ENCODE results near the gene SLC15A5.

SLC15A5 gene

GRCh38 chr12:16291032-16291431, 13.5 kb upstream of the SLC15A5 start:
- no peak overlapping the region for H3K27ac Mint-ChIP-seq
- no peak for ATAC-seq (replicated peaks)
- no peak for DNase-seq
- H3K4me3 Mint-ChIP-seq = no peak overlapping the region
- H3K36me3 Mint-ChIP-seq = no peaks in the 10 kb centered on the region
- H3K4me1 Mint-ChIP-seq = no peaks in the 10 kb centered on the region
- peaks cover 0 to 6% of the 10 kb centered on the region in 2 donors for H3K9me3 Mint-ChIP-seq
- H3K27me3 Mint-ChIP-seq = no peaks in the 10 kb centered on the region

- H3K27ac Mint-ChIP-seq = no peak overlapping the region
- ATAC-seq (replicated peaks) (no peak), DNase-seq (no peak)
- H3K4me3 Mint-ChIP-seq = no peak overlapping the region
- H3K27me3 Mint-ChIP-seq = no peaks in the 10 kb centered on the region
- peaks cover 2 to 3% of the 10 kb centered on the region in 2 donors for H3K9me3 Mint-ChIP-seq
- H3K4me1 Mint-ChIP-seq = no peaks in the 10 kb centered on the region
- H3K36me3 Mint-ChIP-seq = no peaks in the 10 kb centered on the region
These were observed 8.1 kb upstream of the SLC15A5 start for GRCh38 chr12:16285586-16285985.

GRCh38 chr12:16282978-16283377, 5.5 kb upstream of the SLC15A5 start:
- Mint-ChIP-seq H3K27me3 (no peaks in the 10 kb centered on the region), H3K27ac (no peak overlapping the region), H3K4me3 (no peak overlapping the region), H3K4me1 (no peaks in the 10 kb centered on the region), H3K9me3 (peaks cover 2 to 3% of the 10 kb centered on the region in 2 donors), H3K36me3 (no peaks in the 10 kb centered on the region)
- no peak for ATAC-seq (replicated peaks)
- DNase-seq = no peak

- no peak for DNase-seq
- Mint-ChIP-seq H3K36me3 (no peaks in the 10 kb centered on the region), H3K27me3 (no peaks in the 10 kb centered on the region), H3K4me3 (no peak overlapping the region), H3K9me3 (peaks cover 2 to 3% of the 10 kb centered on the region in 2 donors), H3K27ac (no peak overlapping the region), H3K4me1 (no peaks in the 10 kb centered on the region)
- no peak for ATAC-seq (replicated peaks)
These were observed 4.6 kb upstream of the SLC15A5 start for GRCh38 chr12:16282081-16282480.

- H3K36me3 Mint-ChIP-seq = no peaks in the 10 kb centered on the region
- DNase-seq (no peak), ATAC-seq (replicated peaks) (no peak)
- H3K9me3 Mint-ChIP-seq = peaks cover 2 to 3% of the 10 kb centered on the region in 2 donors
- no peak overlapping the region for H3K4me3 Mint-ChIP-seq
- no peaks in the 10 kb centered on the region for H3K27me3 Mint-ChIP-seq
- no peak overlapping the region for H3K27ac Mint-ChIP-seq
- no peaks in the 10 kb centered on the region for H3K4me1 Mint-ChIP-seq
These were observed 3.7 kb upstream of the SLC15A5 start for GRCh38 chr12:16281157-16281556.

GRCh38 chr12:16272222-16272621, 5.3 kb downstream of the SLC15A5 start:
- no peaks in the 10 kb centered on the region for H3K9me3 Mint-ChIP-seq
- H3K36me3 Mint-ChIP-seq = no peaks in the 10 kb centered on the region
- H3K27me3 Mint-ChIP-seq = no peaks in the 10 kb centered on the region
- ATAC-seq (replicated peaks) (no peak), DNase-seq (no peak)
- H3K4me3 Mint-ChIP-seq = no peak overlapping the region
- H3K4me1 Mint-ChIP-seq = no peaks in the 10 kb centered on the region
- no peak overlapping the region for H3K27ac Mint-ChIP-seq

- Mint-ChIP-seq H3K9me3 (no peaks in the 10 kb centered on the region), H3K27me3 (no peaks in the 10 kb centered on the region), H3K27ac (no peak overlapping the region), H3K4me1 (no peaks in the 10 kb centered on the region), H3K36me3 (no peaks in the 10 kb centered on the region), H3K4me3 (no peak overlapping the region)
- DNase-seq (no peak), ATAC-seq (replicated peaks) (no peak)
These were observed 6.4 kb downstream of the SLC15A5 start for GRCh38 chr12:16271062-16271461.

- DNase-seq (no peak), ATAC-seq (replicated peaks) (no peak)
- Mint-ChIP-seq H3K4me3 (no peak overlapping the region), H3K4me1 (no peaks in the 10 kb centered on the region), H3K27ac (no peak overlapping the region), H3K27me3 (no peaks in the 10 kb centered on the region), H3K9me3 (peaks cover 0 to 1% of the 10 kb centered on the region in 2 donors), H3K36me3 (no peaks in the 10 kb centered on the region)
These were observed 7.5 kb downstream of the SLC15A5 start for GRCh38 chr12:16269946-16270345.

- Mint-ChIP-seq H3K36me3 (no peaks in the 10 kb centered on the region), H3K27ac (no peak overlapping the region), H3K9me3 (peaks cover 10 to 15% of the 10 kb centered on the region in 2 donors), H3K4me3 (no peak overlapping the region), H3K27me3 (no peaks in the 10 kb centered on the region), H3K4me1 (no peaks in the 10 kb centered on the region)
- DNase-seq (no peak), ATAC-seq (replicated peaks) (no peak)
These were observed 11.4 kb downstream of the SLC15A5 start for GRCh38 chr12:16266085-16266484.

- Mint-ChIP-seq H3K4me3 (no peak overlapping the region), H3K4me1 (no peaks in the 10 kb centered on the region), H3K27ac (no peak overlapping the region), H3K27me3 (no peaks in the 10 kb centered on the region), H3K36me3 (no peaks in the 10 kb centered on the region), H3K9me3 (peaks cover 13 to 15% of the 10 kb centered on the region in 2 donors)
- DNase-seq (no peak), ATAC-seq (replicated peaks) (no peak)
These were observed 15.5 kb downstream of the SLC15A5 start for GRCh38 chr12:16261944-16262475.

GRCh38 chr12:16260206-16260605, 17.3 kb downstream of the SLC15A5 start:
- Mint-ChIP-seq H3K27me3 (no peaks in the 10 kb centered on the region), H3K9me3 (peaks cover 13 to 15% of the 10 kb centered on the region in 2 donors), H3K4me1 (no peaks in the 10 kb centered on the region), H3K4me3 (no peak overlapping the region), H3K36me3 (no peaks in the 10 kb centered on the region), H3K27ac (no peak overlapping the region)
- ATAC-seq (replicated peaks) (no peak), DNase-seq (no peak)

GRCh38 chr12:16258963-16259362, 18.5 kb downstream of the SLC15A5 start:
- ATAC-seq (replicated peaks) (no peak), DNase-seq (no peak)
- H3K4me3 Mint-ChIP-seq = no peak overlapping the region
- H3K9me3 Mint-ChIP-seq = peaks cover 7 to 10% of the 10 kb centered on the region in 2 donors
- no peak overlapping the region for H3K27ac Mint-ChIP-seq
- H3K4me1 Mint-ChIP-seq = no peaks in the 10 kb centered on the region
- H3K27me3 Mint-ChIP-seq = no peaks in the 10 kb centered on the region
- H3K36me3 Mint-ChIP-seq = no peaks in the 10 kb centered on the region

- no peak overlapping the region for H3K4me3 Mint-ChIP-seq
- no peak overlapping the region for H3K27ac Mint-ChIP-seq
- H3K27me3 Mint-ChIP-seq = no peaks in the 10 kb centered on the region
- H3K4me1 Mint-ChIP-seq = no peaks in the 10 kb centered on the region
- DNase-seq (no peak), ATAC-seq (replicated peaks) (no peak)
- no peaks in the 10 kb centered on the region for H3K9me3 Mint-ChIP-seq
- H3K36me3 Mint-ChIP-seq = no peaks in the 10 kb centered on the region
These were observed 31.2 kb downstream of the SLC15A5 start for GRCh38 chr12:16246264-16246663.

- no peaks in the 10 kb centered on the region for H3K4me1 Mint-ChIP-seq
- ATAC-seq (replicated peaks) (no peak), DNase-seq (no peak)
- no peak overlapping the region for H3K27ac Mint-ChIP-seq
- H3K9me3 Mint-ChIP-seq = no peaks in the 10 kb centered on the region
- H3K27me3 Mint-ChIP-seq = no peaks in the 10 kb centered on the region
- H3K4me3 Mint-ChIP-seq = no peak overlapping the region
- H3K36me3 Mint-ChIP-seq = no peaks in the 10 kb centered on the region
These were observed 32.3 kb downstream of the SLC15A5 start for GRCh38 chr12:16245209-16245608.

- ATAC-seq (replicated peaks) = no peak
- no peaks in the 10 kb centered on the region for H3K9me3 Mint-ChIP-seq
- H3K27ac Mint-ChIP-seq = no peak overlapping the region
- no peak overlapping the region for H3K4me3 Mint-ChIP-seq
- H3K4me1 Mint-ChIP-seq = no peaks in the 10 kb centered on the region
- DNase-seq = no peak
- no peaks in the 10 kb centered on the region for H3K27me3 Mint-ChIP-seq
- H3K36me3 Mint-ChIP-seq = no peaks in the 10 kb centered on the region
These were observed 33.7 kb downstream of the SLC15A5 start for GRCh38 chr12:16243487-16244412.

All from stimulated activated naive B cell treated with anti-CD40 and anti-IgM and Interleukin-4, amounts not matched to agents 10 μg/mL and 1 μg/mL and 100 μg/mL, for 72 hours (primary cell).